OCI-LY1 (cell line): Measurements from ENCODE around the gene CD40.

Source experiments
- H2AFZ ChIP-seq: fragments of 200-600 bp; sonication (generic), shearing (Covaris generic); 2 replicates; pipeline ENCODE4 v1.6.0; 2014; ENCODE audit warnings: antibody characterized with exemption, mild to moderate bottlenecking, low read length
- H3F3A ChIP-seq: fragments of 200-600 bp; sonication (generic), shearing (Covaris generic); 2 replicates; pipeline ENCODE4 v1.6.0; 2014; ENCODE audit warnings: mild to moderate bottlenecking, antibody characterized with exemption, low read length, moderate library complexity; ENCODE audit not compliant: insufficient read depth
- H3K27ac ChIP-seq: fragments of 200-600 bp; sonication (generic); 2 replicates; pipeline ENCODE4 v1.5.1; 2014; ENCODE audit warnings: low read length, mixed run types, mild to moderate bottlenecking, low read depth; ENCODE audit not compliant: poor library complexity, severe bottlenecking
- H3K27me3 ChIP-seq: fragments of 200-600 bp; sonication (generic); 2 replicates; pipeline ENCODE4 v1.6.0; 2014; ENCODE audit warnings: antibody characterized with exemption, mild to moderate bottlenecking, low read length, moderate library complexity; ENCODE audit not compliant: insufficient read depth
- H3K36me3 ChIP-seq: fragments of 200-600 bp; sonication (generic); 2 replicates; pipeline ENCODE4 v1.6.1; 2014; ENCODE audit warnings: mild to moderate bottlenecking, antibody characterized with exemption, low read length, moderate library complexity, mixed read lengths; ENCODE audit not compliant: insufficient read depth
- H3K4me1 ChIP-seq: fragments of 200-600 bp; sonication (generic); 2 replicates; pipeline ENCODE4 v1.5.1; 2014; ENCODE audit warnings: mild to moderate bottlenecking, low read length, moderate library complexity; ENCODE audit not compliant: insufficient read depth, severe bottlenecking
- H3K4me2 ChIP-seq: fragments of 200-600 bp; sonication (generic), shearing (Covaris generic); 2 replicates; pipeline ENCODE4 v1.6.1; 2014; ENCODE audit warnings: low read length
- H3K4me3 ChIP-seq: fragments of 200-600 bp; sonication (generic); 2 replicates; pipeline ENCODE4 v1.5.1; 2014; ENCODE audit warnings: low read length, low read depth, mild to moderate bottlenecking, mixed read lengths; ENCODE audit not compliant: poor library complexity, severe bottlenecking
- H3K79me2 ChIP-seq: fragments of 200-600 bp; shearing (Covaris generic); 2 replicates; pipeline ENCODE4 v1.6.1; 2016; ENCODE audit warnings: mixed run types, low read length, mixed read lengths; ENCODE audit not compliant: insufficient read depth
- H3K9ac ChIP-seq: fragments of 200-600 bp; sonication (generic), shearing (Covaris generic); 2 replicates; pipeline ENCODE4 v1.6.1; 2014; ENCODE audit warnings: mild to moderate bottlenecking, low read length, mixed read lengths
- H3K9me2 ChIP-seq: fragments of 200-600 bp; sonication (generic), shearing (Covaris generic); 2 replicates; pipeline ENCODE4 v1.6.1; 2014; ENCODE audit warnings: low read depth, mild to moderate bottlenecking, low read length, mixed read lengths
- H3K9me3 ChIP-seq: fragments of 200-600 bp; shearing (Covaris generic); 2 replicates; pipeline ENCODE4 v1.6.1; 2014; ENCODE audit warnings: low read length, mixed read lengths
- H4K20me1 ChIP-seq: fragments of 200-600 bp; sonication (generic), shearing (Covaris generic); 2 replicates; pipeline ENCODE4 v1.6.0; 2016; ENCODE audit warnings: mild to moderate bottlenecking, low read length; ENCODE audit not compliant: insufficient read depth
- EZH2 ChIP-seq: fragments of 200-600 bp; sonication (generic), shearing (Covaris generic); IDR thresholded peaks from 2 replicates; pipeline ENCODE4 v1.8.0; 2017; ENCODE audit warnings: borderline replicate concordance, mixed run types, mild to moderate bottlenecking, antibody characterized with exemption, low read length, moderate library complexity, mixed read lengths
- TF ChIP-seq, protein P1 (sequence below): fragments of 200-600 bp; sonication (generic), shearing (Covaris generic); IDR thresholded peaks from 2 replicates; pipeline ENCODE4 v1.5.1; 2017; ENCODE audit warnings: mild to moderate bottlenecking, antibody characterized with exemption, low read length, moderate library complexity, mixed read lengths

The CD40 gene

DNA sequence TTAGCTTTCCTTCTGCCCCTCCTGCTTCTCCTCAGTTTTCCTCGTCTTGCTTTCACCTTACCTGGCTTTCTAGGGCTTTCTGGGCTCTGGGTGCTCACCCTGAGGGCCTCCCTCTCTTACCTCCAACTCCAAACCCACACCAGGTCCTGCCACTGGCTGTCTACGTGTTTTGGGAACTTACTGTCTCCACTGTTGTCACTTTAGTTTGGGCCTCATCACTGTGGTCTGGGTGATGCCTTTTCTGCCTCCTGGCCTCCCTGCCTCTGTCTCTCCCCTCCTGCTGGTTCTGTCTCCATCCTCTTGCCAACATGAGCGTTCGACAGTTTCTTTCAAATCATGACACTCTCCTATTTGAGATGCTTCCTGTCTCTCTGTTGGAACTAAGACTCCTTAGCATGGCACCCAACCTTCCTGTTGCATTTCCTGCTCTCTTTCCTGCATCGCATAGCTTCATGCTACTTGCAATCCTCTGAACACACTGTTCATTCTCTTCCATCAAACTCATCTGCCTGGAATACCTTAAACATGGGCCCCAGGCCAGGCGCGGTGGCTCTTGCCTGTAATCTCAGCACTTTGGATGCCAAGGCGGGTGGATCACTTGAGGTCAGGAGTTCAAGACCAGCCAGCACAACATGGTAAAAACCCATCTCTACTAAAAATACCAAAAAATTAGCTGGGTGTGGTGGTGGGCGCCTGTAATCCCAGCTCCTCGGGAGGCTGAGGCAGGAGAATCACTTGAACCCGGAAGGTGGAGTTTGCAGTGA lies 5.5 kb downstream of the CD40 start:
- Histone ChIP-seq H3F3A (no peaks in the 10 kb centered on the region), H3K27me3 (no peaks in the 10 kb centered on the region), H3K4me3 (no peak overlapping the region), H3K79me2 (no peaks in the 10 kb centered on the region), H3K9ac (no peak overlapping the region), H3K9me3 (no peaks in the 10 kb centered on the region), H3K36me3 (peaks cover 58% of the 10 kb centered on the region), H3K4me1 (peaks cover 28% of the 10 kb centered on the region), H3K27ac (no peak overlapping the region), H3K9me2 (no peaks in the 10 kb centered on the region), H2AFZ (no peak overlapping the region), H3K4me2 (no peak overlapping the region), H4K20me1 (no peaks in the 10 kb centered on the region)
- TF ChIP-seq, protein P1, sequence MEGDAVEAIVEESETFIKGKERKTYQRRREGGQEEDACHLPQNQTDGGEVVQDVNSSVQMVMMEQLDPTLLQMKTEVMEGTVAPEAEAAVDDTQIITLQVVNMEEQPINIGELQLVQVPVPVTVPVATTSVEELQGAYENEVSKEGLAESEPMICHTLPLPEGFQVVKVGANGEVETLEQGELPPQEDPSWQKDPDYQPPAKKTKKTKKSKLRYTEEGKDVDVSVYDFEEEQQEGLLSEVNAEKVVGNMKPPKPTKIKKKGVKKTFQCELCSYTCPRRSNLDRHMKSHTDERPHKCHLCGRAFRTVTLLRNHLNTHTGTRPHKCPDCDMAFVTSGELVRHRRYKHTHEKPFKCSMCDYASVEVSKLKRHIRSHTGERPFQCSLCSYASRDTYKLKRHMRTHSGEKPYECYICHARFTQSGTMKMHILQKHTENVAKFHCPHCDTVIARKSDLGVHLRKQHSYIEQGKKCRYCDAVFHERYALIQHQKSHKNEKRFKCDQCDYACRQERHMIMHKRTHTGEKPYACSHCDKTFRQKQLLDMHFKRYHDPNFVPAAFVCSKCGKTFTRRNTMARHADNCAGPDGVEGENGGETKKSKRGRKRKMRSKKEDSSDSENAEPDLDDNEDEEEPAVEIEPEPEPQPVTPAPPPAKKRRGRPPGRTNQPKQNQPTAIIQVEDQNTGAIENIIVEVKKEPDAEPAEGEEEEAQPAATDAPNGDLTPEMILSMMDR, result no peak
- no peak for TF ChIP-seq EZH2

- Histone ChIP-seq H3K4me3 (no peak overlapping the region), H3K9me3 (no peaks in the 10 kb centered on the region), H3K27ac (no peak overlapping the region), H3K4me1 (no peaks in the 10 kb centered on the region), H3K9me2 (no peaks in the 10 kb centered on the region), H3K36me3 (peaks cover 53% of the 10 kb centered on the region), H4K20me1 (no peaks in the 10 kb centered on the region), H3K4me2 (no peak overlapping the region), H2AFZ (no peak overlapping the region), H3K79me2 (no peaks in the 10 kb centered on the region), H3K9ac (no peak overlapping the region), H3F3A (no peaks in the 10 kb centered on the region), H3K27me3 (no peaks in the 10 kb centered on the region)
- TF ChIP-seq, protein P1, result no peak
- TF ChIP-seq EZH2, result no peak
These were observed 8.4 kb downstream of the CD40 start for GRCh38 chr20:46126440-46127056.

DNA sequence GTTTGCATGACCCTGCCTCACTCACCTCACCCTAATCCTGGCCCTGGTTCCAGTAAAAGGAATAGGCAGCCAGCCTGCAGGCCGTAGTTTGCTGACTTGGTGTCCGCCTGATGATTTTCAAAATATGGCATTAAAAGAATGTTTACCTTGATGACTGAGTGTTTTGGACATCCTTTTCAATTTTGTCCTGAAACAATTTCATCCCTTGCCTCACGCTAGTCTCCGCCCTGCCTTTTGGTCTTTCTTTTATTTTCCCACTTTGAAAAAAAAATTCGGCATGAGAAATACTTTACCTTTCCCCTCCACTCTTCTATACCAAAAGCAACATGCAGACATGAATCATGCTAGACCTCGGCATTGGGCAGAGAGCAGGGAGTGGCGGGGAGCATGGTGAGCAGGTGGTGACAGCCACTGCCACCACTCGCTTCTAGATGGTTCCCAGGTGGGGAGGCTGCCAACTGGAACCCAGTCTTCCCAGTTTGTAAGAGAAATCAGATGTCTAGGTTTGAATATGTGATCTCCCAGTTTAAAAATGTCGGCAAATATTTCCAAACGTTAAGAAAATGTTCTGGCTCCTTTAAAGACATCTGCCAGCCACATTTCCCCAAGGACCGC lies 9.4 kb downstream of the CD40 start:
- Histone ChIP-seq H3K4me2 (no peak overlapping the region), H2AFZ (no peak overlapping the region), H3K9ac (no peak overlapping the region), H3K9me3 (no peaks in the 10 kb centered on the region), H4K20me1 (no peaks in the 10 kb centered on the region), H3K27me3 (no peaks in the 10 kb centered on the region), H3K4me1 (no peaks in the 10 kb centered on the region), H3K4me3 (no peak overlapping the region), H3K27ac (no peak overlapping the region), H3F3A (no peaks in the 10 kb centered on the region), H3K9me2 (no peaks in the 10 kb centered on the region), H3K36me3 (peaks cover 44% of the 10 kb centered on the region), H3K79me2 (no peaks in the 10 kb centered on the region)
- TF ChIP-seq EZH2, result no peak
- TF ChIP-seq, protein P1, result no peak
